ENCODE measurements around the gene APH1A.
"Not testable (repeated sequence)": the region's sequence is repeated elsewhere in the genome, so short reads cannot be mapped to it uniquely, and the experiment has no call there.

- TF ChIP-seq, protein P1, sequence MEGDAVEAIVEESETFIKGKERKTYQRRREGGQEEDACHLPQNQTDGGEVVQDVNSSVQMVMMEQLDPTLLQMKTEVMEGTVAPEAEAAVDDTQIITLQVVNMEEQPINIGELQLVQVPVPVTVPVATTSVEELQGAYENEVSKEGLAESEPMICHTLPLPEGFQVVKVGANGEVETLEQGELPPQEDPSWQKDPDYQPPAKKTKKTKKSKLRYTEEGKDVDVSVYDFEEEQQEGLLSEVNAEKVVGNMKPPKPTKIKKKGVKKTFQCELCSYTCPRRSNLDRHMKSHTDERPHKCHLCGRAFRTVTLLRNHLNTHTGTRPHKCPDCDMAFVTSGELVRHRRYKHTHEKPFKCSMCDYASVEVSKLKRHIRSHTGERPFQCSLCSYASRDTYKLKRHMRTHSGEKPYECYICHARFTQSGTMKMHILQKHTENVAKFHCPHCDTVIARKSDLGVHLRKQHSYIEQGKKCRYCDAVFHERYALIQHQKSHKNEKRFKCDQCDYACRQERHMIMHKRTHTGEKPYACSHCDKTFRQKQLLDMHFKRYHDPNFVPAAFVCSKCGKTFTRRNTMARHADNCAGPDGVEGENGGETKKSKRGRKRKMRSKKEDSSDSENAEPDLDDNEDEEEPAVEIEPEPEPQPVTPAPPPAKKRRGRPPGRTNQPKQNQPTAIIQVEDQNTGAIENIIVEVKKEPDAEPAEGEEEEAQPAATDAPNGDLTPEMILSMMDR (IDR thresholded peaks at IDR 0.05; ENCODE audit: low read length), result not testable (repeated sequence)
- TF ChIP-seq EZH2 (IDR thresholded peaks at IDR 0.05; ENCODE audit: borderline replicate concordance, low read length), result not testable (repeated sequence)
Observed at GRCh38 chr1:150228246-150228645, 40.6 kb downstream of the APH1A start.

Data from OCI-LY1 (cell line).